ENCODE data around the gene FBXO22. TPM values are rescaled to one million over a fixed set of nuclear protein-coding genes. Genes with fewer than 3 reads are reported as not detected.

FBXO22 gene
- total RNA-seq, 4 donors from 2014 or later, result 8.3 to 21.4 (median 19.4) TPM

- Histone ChIP-seq H3K9me3 (no peaks in the 10 kb centered on the region), H3K4me3 (no peak overlapping the region), H3K4me1 (peaks cover 0 to 15% (median 0%) of the 10 kb centered on the region in 4 donors), H3K27me3 (no peaks in the 10 kb centered on the region), H3K27ac (no peak overlapping the region), H3K36me3 (peaks cover 0 to 3% (median 0%) of the 10 kb centered on the region in 3 donors)
- DNase-seq, result no peak
- TF ChIP-seq POLR2A (IDR thresholded peaks at IDR 0.05), result no peak
- TF ChIP-seq, protein P1, sequence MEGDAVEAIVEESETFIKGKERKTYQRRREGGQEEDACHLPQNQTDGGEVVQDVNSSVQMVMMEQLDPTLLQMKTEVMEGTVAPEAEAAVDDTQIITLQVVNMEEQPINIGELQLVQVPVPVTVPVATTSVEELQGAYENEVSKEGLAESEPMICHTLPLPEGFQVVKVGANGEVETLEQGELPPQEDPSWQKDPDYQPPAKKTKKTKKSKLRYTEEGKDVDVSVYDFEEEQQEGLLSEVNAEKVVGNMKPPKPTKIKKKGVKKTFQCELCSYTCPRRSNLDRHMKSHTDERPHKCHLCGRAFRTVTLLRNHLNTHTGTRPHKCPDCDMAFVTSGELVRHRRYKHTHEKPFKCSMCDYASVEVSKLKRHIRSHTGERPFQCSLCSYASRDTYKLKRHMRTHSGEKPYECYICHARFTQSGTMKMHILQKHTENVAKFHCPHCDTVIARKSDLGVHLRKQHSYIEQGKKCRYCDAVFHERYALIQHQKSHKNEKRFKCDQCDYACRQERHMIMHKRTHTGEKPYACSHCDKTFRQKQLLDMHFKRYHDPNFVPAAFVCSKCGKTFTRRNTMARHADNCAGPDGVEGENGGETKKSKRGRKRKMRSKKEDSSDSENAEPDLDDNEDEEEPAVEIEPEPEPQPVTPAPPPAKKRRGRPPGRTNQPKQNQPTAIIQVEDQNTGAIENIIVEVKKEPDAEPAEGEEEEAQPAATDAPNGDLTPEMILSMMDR (IDR thresholded peaks at IDR 0.05), result no peak
Measured at GRCh38 chr15:75923756-75924155, 20.1 kb downstream of the FBXO22 start.

DNA sequence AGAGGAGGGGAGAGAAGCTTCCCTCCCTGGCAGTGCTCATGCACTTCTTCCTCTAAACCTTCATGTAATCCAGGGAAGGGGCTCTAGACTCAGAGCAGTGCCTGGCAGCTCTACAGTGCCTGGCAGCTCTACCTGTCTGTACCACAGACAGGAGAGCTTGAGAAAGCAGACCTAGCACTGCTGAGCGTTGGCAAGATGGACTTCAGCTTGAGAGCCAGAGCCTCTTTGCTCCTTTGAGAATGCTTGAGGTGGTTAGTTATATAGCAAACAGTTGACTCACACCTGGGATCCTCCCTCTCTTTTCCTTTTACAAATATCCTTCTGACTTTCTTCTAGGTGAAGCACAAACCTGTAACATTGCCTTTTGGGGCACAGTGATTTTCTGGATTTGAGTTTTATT is 20.9 kb downstream of the FBXO22 start:
- no peak for DNase-seq
- Histone ChIP-seq H3K9me3 (no peaks in the 10 kb centered on the region), H3K4me1 (peaks cover 0 to 15% (median 0%) of the 10 kb centered on the region in 4 donors), H3K36me3 (no peaks in the 10 kb centered on the region), H3K4me3 (no peak overlapping the region), H3K27me3 (no peaks in the 10 kb centered on the region), H3K27ac (no peak overlapping the region)
- TF ChIP-seq, protein P1 (IDR thresholded peaks at IDR 0.05), result no peak
- TF ChIP-seq POLR2A (IDR thresholded peaks at IDR 0.05), result no peak

DNA sequence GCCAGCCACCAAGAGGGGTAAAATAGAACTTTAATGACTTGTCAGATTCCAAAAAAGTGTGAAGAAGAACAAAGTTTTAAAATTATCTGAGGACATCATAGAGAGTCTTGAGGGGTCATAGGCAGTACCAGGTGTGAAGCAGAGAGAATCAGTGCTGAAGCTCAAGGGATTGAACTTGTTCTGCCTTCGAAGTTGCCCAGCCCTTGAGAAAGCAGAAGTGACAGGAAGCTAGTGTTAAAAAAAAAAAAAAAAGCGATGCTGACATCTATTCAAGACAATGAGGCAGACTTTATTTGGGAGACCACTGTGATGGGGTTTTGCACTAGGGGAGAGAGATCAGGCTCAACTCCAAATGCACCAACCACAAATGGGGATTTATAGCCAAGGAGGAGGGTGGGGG is 21.8 kb downstream of the FBXO22 start:
- no peaks in the 10 kb centered on the region for H3K9me3 ChIP-seq
- H3K4me1 ChIP-seq, result peaks cover 0 to 15% (median 0%) of the 10 kb centered on the region in 4 donors
- no peak for DNase-seq
- H3K4me3 ChIP-seq, result no peak overlapping the region
- no peak overlapping the region for H3K27ac ChIP-seq
- H3K27me3 ChIP-seq, result no peaks in the 10 kb centered on the region
- H3K36me3 ChIP-seq, result peaks cover 0 to 8% (median 0%) of the 10 kb centered on the region in 3 donors
- TF ChIP-seq, protein P1 (IDR thresholded peaks at IDR 0.05), result no peak
- no peak for TF ChIP-seq POLR2A (IDR thresholded peaks at IDR 0.05)

DNA sequence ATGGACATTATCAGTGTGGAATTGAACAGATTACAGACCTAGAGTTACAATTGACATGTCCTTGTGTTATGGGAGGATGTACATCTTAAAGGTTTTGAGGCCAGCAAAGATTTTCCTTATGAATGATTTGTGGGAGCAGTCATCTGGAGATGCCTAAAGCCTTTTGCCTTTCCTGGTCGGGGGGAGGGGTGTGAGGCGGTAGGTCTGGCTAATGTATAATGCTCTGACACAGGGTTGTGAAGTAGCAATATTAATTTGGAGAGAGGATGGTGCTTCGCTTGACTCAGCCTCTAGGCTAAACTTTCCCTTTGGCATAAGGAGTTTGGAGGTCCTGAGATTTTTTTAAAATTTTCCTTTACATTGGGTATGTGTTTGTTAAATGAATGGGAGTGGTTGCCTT is 23.3 kb downstream of the FBXO22 start:
- H3K27ac ChIP-seq, result no peak overlapping the region
- DNase-seq, result no peak
- TF ChIP-seq, protein P1 (IDR thresholded peaks at IDR 0.05), result no peak
- TF ChIP-seq POLR2A (IDR thresholded peaks at IDR 0.05), result no peak
- H3K4me3 ChIP-seq, result no peak overlapping the region
- H3K9me3 ChIP-seq, result no peaks in the 10 kb centered on the region
- peaks cover 0 to 12% (median 0%) of the 10 kb centered on the region in 4 donors for H3K4me1 ChIP-seq
- H3K27me3 ChIP-seq, result no peaks in the 10 kb centered on the region
- H3K36me3 ChIP-seq, result peaks cover 0 to 23% (median 0%) of the 10 kb centered on the region in 3 donors

DNA sequence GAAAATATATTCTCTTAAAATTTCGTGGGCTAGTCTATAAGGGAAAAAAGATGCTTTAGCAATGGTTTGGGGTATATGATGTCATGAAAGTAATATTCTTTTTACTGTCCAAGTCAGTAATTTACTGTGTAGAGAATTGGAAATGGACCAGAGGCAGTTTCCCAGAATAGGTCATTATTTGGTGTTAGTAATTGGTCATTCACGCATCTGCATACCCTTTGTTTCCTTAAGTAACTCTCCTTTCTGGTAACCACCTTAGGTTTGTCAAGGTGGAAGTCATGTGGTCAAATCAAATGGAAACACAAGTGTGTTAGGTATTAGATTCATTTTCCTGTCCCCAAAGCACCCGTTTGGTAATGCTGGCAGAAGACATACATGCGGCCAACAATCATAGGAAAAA is 23.9 kb downstream of the FBXO22 start:
- DNase-seq, result no peak
- H3K9me3 ChIP-seq, result no peaks in the 10 kb centered on the region
- no peak overlapping the region for H3K27ac ChIP-seq
- no peaks in the 10 kb centered on the region for H3K27me3 ChIP-seq
- TF ChIP-seq POLR2A (IDR thresholded peaks at IDR 0.05), result no peak
- TF ChIP-seq, protein P1 (IDR thresholded peaks at IDR 0.05), result no peak
- H3K4me3 ChIP-seq, result no peak overlapping the region
- H3K36me3 ChIP-seq, result peaks cover 0 to 27% (median 0%) of the 10 kb centered on the region in 3 donors
- peaks cover 0 to 6% (median 0%) of the 10 kb centered on the region in 4 donors for H3K4me1 ChIP-seq

Measured in Peyer's patch (tissue), 4 donors.